ENCODE results near the gene SENP5. TPM values are rescaled to one million over a fixed set of nuclear protein-coding genes. Genes with fewer than 3 reads are reported as not detected.

Gene SENP5
- total and polyA plus RNA-seq, 2 donors from 2014 or later, result 5.8 to 27.5 TPM

- Histone ChIP-seq H3K36me3 (ENCODE audit: control insufficient read depth in 2 of 3, insufficient read depth in 3 of 3, low read length in 3 of 3) (no peaks in the 10 kb centered on the region), H3K4me1 (ENCODE audit: control insufficient read depth in 2 of 3, insufficient read depth in 2 of 3, low read depth in 1 of 3, low read length in 3 of 3) (peaks cover 0 to 6% (median 0%) of the 10 kb centered on the region in 3 donors), H3K27me3 (ENCODE audit: control insufficient read depth, insufficient read depth, low read length) (peaks cover 34% of the 10 kb centered on the region), H3K9me3 (ENCODE audit: control insufficient read depth in 2 of 3, insufficient read depth in 1 of 3, low read length in 3 of 3) (no peaks in the 10 kb centered on the region), H3K27ac (ENCODE audit: low read depth in 2 of 2, low read length in 2 of 2) (no peak overlapping the region), H3K4me3 (ENCODE audit: low read length in 3 of 3) (peak overlapping the region in 1 of 3 donors; percentile 48), H3K9ac (ENCODE audit: low read length in 3 of 3) (no peak overlapping the region)
- DNase-seq (no peak), FAIRE-seq (no peak)
- intact Hi-C loops (cut with DNase I), result loop anchor here (10.0 kb wide), 1 partner anchor 133 kb away; no protein-coding TSS in a partner anchor
- TF ChIP-seq CTCF (IDR thresholded peaks at IDR 0.05; ENCODE audit: borderline replicate concordance, extremely low read depth, insufficient read depth), result no peak
Measured at GRCh38 chr3:196967412-196968232, 99.9 kb downstream of the SENP5 start.

GRCh38 chr3:196968233-196969133, 100.8 kb downstream of the SENP5 start, which contains the start of gene PIGZ:
Gene PIGZ, minus strand, starts transcription at chr3:196968833. Its CDS starts 16,802 bp downstream, at chr3:196952031.
- peak within 1 kb of the TSS in 2 of 3 donors; percentile 47 to 48 for H3K4me3 ChIP-seq (ENCODE audit: low read length in 3 of 3)
- H3K9me3 ChIP-seq (ENCODE audit: control insufficient read depth in 2 of 3, insufficient read depth in 1 of 3, low read length in 3 of 3), result no peaks in the 10 kb centered on the region
- no peak for FAIRE-seq
- H3K27me3 ChIP-seq (ENCODE audit: control insufficient read depth, insufficient read depth, low read length), result peaks cover 32% of the 10 kb centered on the region
- no peak for TF ChIP-seq CTCF (IDR thresholded peaks at IDR 0.05; ENCODE audit: borderline replicate concordance, extremely low read depth, insufficient read depth)
- H3K36me3 ChIP-seq (ENCODE audit: control insufficient read depth in 2 of 3, insufficient read depth in 3 of 3, low read length in 3 of 3), result no peaks in the 10 kb centered on the region
- H3K4me1 ChIP-seq (ENCODE audit: control insufficient read depth in 2 of 3, insufficient read depth in 2 of 3, low read depth in 1 of 3, low read length in 3 of 3), result peaks cover 0 to 6% (median 0%) of the 10 kb centered on the region in 3 donors
- peak in 2 of 5 donors; percentile 45 to 68 for DNase-seq
- H3K9ac ChIP-seq (ENCODE audit: low read length in 3 of 3), result no peak within 1 kb of the TSS
- intact Hi-C loops (cut with DNase I), result loop anchor here (10.0 kb wide), 1 partner anchor 134 kb away; no protein-coding TSS in a partner anchor
- H3K27ac ChIP-seq (ENCODE audit: low read depth in 2 of 2, low read length in 2 of 2), result no peak within 1 kb of the TSS

- no peak for TF ChIP-seq CTCF (IDR thresholded peaks at IDR 0.05; ENCODE audit: borderline replicate concordance, extremely low read depth, insufficient read depth)
- Histone ChIP-seq H3K9ac (ENCODE audit: low read length in 3 of 3) (no peak overlapping the region), H3K27me3 (ENCODE audit: control insufficient read depth, insufficient read depth, low read length) (peaks cover 31% of the 10 kb centered on the region), H3K36me3 (ENCODE audit: control insufficient read depth in 2 of 3, insufficient read depth in 3 of 3, low read length in 3 of 3) (no peaks in the 10 kb centered on the region), H3K27ac (ENCODE audit: low read depth in 2 of 2, low read length in 2 of 2) (no peak overlapping the region), H3K9me3 (ENCODE audit: control insufficient read depth in 2 of 3, insufficient read depth in 1 of 3, low read length in 3 of 3) (no peaks in the 10 kb centered on the region), H3K4me1 (ENCODE audit: control insufficient read depth in 2 of 3, insufficient read depth in 2 of 3, low read depth in 1 of 3, low read length in 3 of 3) (peaks cover 0 to 6% (median 0%) of the 10 kb centered on the region in 3 donors), H3K4me3 (ENCODE audit: low read length in 3 of 3) (peak overlapping the region in 1 of 3 donors; percentile 48)
- peak in 2 of 5 donors; percentile 41 to 75 for DNase-seq
- intact Hi-C loops (cut with DNase I), result loop anchor here (10.0 kb wide), 1 partner anchor 134 kb away; no protein-coding TSS in a partner anchor
- no peak for FAIRE-seq
Measured at GRCh38 chr3:196969134-196969659, 101.5 kb downstream of the SENP5 start.

All from kidney (tissue), 14 donors.